Psoas muscle (tissue), 8 donors: ENCODE results near the gene PGAP6. TPM values are rescaled to one million over a fixed set of nuclear protein-coding genes. Genes with fewer than 3 reads are reported as not detected.
A peak's percentile ranks its signal among the peaks of the same experiment; 100 is the strongest.
"Not testable (repeated sequence)": the region's sequence is repeated elsewhere in the genome, so short reads cannot be mapped to it uniquely, and the experiment has no call there.

Experiments
- ATAC-seq, 4 donors: fragments of 200-7000 bp; cut with Tn5 transposase; one replicate each; pipeline ENCODE4 v1.9.1; 2020; ENCODE audit warnings: moderate library complexity in 3 of 4, mild to moderate bottlenecking in 2 of 4
- DNase-seq, 2 donors: peaks; one replicate each; pipeline ENCODE4 v3.0.0-alpha.2; 2020
- H3K27ac ChIP-seq: fragments of 200-600 bp; one replicate; pipeline ENCODE4 v1.8.0; 2022
- H3K27me3 ChIP-seq, 3 donors: fragments of 200-600 bp in 1 of 3; one replicate each; pipeline versions ENCODE4 v1.6.1 to v1.8.0; 2013 to 2022; ENCODE audit warnings: low read length in 2 of 3, mild to moderate bottlenecking in 2 of 3, moderate library complexity in 1 of 3; ENCODE audit not compliant: insufficient read depth in 3 of 3
- H3K36me3 ChIP-seq, 2 donors: fragments of 200-600 bp in 1 of 2; one replicate each; pipeline versions ENCODE4 v1.6.1 to v1.8.0; 2013 to 2022; ENCODE audit warnings: low read depth in 1 of 2, mild to moderate bottlenecking in 1 of 2, moderate library complexity in 1 of 2; ENCODE audit not compliant: insufficient read depth in 1 of 2
- H3K4me1 ChIP-seq: fragments of 200-600 bp; one replicate; pipeline ENCODE4 v1.8.0; 2022
- H3K4me3 ChIP-seq: fragments of 200-600 bp; one replicate; pipeline ENCODE4 v1.8.0; 2022; ENCODE audit warnings: mild to moderate bottlenecking
- H3K9me3 ChIP-seq: fragments of 200-600 bp; one replicate; pipeline ENCODE4 v1.8.0; 2022
- CTCF ChIP-seq: fragments of 200-600 bp; IDR thresholded peaks from one replicate; pipeline ENCODE4 v1.8.0; 2022; ENCODE audit warnings: antibody characterized with exemption
- WGBS, 3 donors: extraction: QIAGEN DNeasy Blood & Tissue Kit; methylation state at CpG; one replicate each; pipeline versions ENCODE4 v1.1.6 to v1.1.7; 2013; 5-methylcytosine and 5-hydroxymethylcytosine counted together
- intact Hi-C, 2 donors: fragments of 100-400 bp; cut with DNase I; formaldehyde crosslinking; loops; one replicate each; pipeline versions ENCODE4 v1.11.0 to v1.14.2; 2022
- polyA plus RNA-seq, 3 donors: library from polyadenylated mRNA; stranded (reverse); fragments of 200-250 nt; gene quantifications; one replicate each; pipeline ENCODE4 v1.2.3, GENCODE V29; 2013
- total RNA-seq, 4 donors: library from RNA; stranded (reverse); fragmentation: NEBNext Ultra II Directional in 2 of 4; extraction: Animal tissue kit (Norgen Biotek cat#: 25700) in 2 of 4; gene quantifications; one replicate each; pipeline versions ENCODE4 v1.2.1 to v1.2.4, GENCODE V29; 2021 to 2023
- donor health status: healthy with polysubstance abuse.
- donor health status: DM: no; HTN: no; CAD: no; lungs with moderate emphysema.
- donor health status: Bipolar disorder and iron deficiency.
- donor health status: healthy.
- donor health status: DM: yes; HTN: yes; CAD: no.
- donor health status: DM: no; HTN: no; CAD: no.
- donor health status: DM: no; HTN: no; CAD: no.
- donor health status: DM: yes; HTN: yes; CAD: no.

The PGAP6 gene
- total and polyA plus RNA-seq, 7 donors = 26.0 to 46.9 (median 33.8) TPM

GRCh38 chr16:351804-352520 lies 29.8 kb downstream of the PGAP6 start:
- WGBS, 3 donors = 0 to 1% (median 1%) methylated on average over 31 to 94 of the region's 95 CpGs
- DNase-seq = peak in 1 of 2 donors; percentile 49
- no peak for ATAC-seq

GRCh38 chr16:350203-350602 lies 31.6 kb downstream of the PGAP6 start:
- Histone ChIP-seq H3K27ac (no peak overlapping the region), H3K27me3 (no peaks in the 10 kb centered on the region), H3K36me3 (peaks cover 0 to 27% of the 10 kb centered on the region in 2 donors), H3K9me3 (no peaks in the 10 kb centered on the region), H3K4me1 (peaks cover 11% of the 10 kb centered on the region), H3K4me3 (no peak overlapping the region)
- no peak for TF ChIP-seq CTCF
- WGBS, 3 donors = 66 to 75% (median 70%) methylated on average over 8 of the region's 8 CpGs
- DNase-seq (no peak), ATAC-seq (no peak)
- intact Hi-C loops = loop anchor here in 1 of 2 donors (5.0 to 10.0 kb wide), 2 partner anchors 123 to 145 kb away; partner anchors contain the start of gene LUC7L

More at GRCh38 chr16:351804-352520, 29.8 kb downstream of the PGAP6 start:
- Histone ChIP-seq H3K27me3 (no peaks in the 10 kb centered on the region), H3K36me3 (peaks cover 0 to 11% of the 10 kb centered on the region in 2 donors), H3K27ac (peak overlapping the region; percentile 76), H3K4me1 (peaks cover 11% of the 10 kb centered on the region), H3K9me3 (no peaks in the 10 kb centered on the region), H3K4me3 (peak overlapping the region; percentile 79)
- intact Hi-C loops = loop anchor here in 1 of 2 donors (5.0 to 10.0 kb wide), 2 partner anchors 125 to 147 kb away; partner anchors contain the start of gene LUC7L
- TF ChIP-seq CTCF = no peak

- no peak for TF ChIP-seq CTCF
Observed at GRCh38 chr16:349211-349610, 32.6 kb downstream of the PGAP6 start.

GRCh38 chr16:348495-348894 lies 33.3 kb downstream of the PGAP6 start:
- H3K36me3 ChIP-seq = peaks cover 0 to 34% of the 10 kb centered on the region in 2 donors
- H3K4me1 ChIP-seq = peaks cover 11% of the 10 kb centered on the region
- ATAC-seq, H3K27ac ChIP-seq, H3K27me3 ChIP-seq, DNase-seq, H3K9me3 ChIP-seq, H3K4me3 ChIP-seq, intact Hi-C loops: not testable (repeated sequence)
- WGBS, 3 donors = 93 to 97% (median 93%) methylated on average over 9 to 10 of the region's 10 CpGs

More at GRCh38 chr16:349211-349610, 32.6 kb downstream of the PGAP6 start:
- intact Hi-C loops = no loop called here
- H3K4me3 ChIP-seq = no peak overlapping the region
- H3K4me1 ChIP-seq = peaks cover 11% of the 10 kb centered on the region
- 87 to 92% (median 89%) methylated on average over 7 of the region's 7 CpGs for WGBS, 3 donors
- peaks cover 0 to 34% of the 10 kb centered on the region in 2 donors for H3K36me3 ChIP-seq
- H3K27ac ChIP-seq = no peak overlapping the region
- DNase-seq (no peak), ATAC-seq (no peak)
- no peaks in the 10 kb centered on the region for H3K9me3 ChIP-seq
- H3K27me3 ChIP-seq = no peaks in the 10 kb centered on the region

GRCh38 chr16:347203-347602 lies 34.6 kb downstream of the PGAP6 start:
- Histone ChIP-seq H3K27me3 (no peaks in the 10 kb centered on the region), H3K36me3 (peaks cover 0 to 34% of the 10 kb centered on the region in 2 donors), H3K4me3 (no peak overlapping the region), H3K4me1 (peaks cover 7% of the 10 kb centered on the region), H3K27ac (no peak overlapping the region), H3K9me3 (no peaks in the 10 kb centered on the region)
- DNase-seq (no peak), ATAC-seq (no peak)
- intact Hi-C loops = no loop called here
- TF ChIP-seq CTCF = no peak
- 92 to 94% (median 94%) methylated on average over 6 of the region's 6 CpGs for WGBS, 3 donors
